ENCODE measurements around the gene KRTAP12-3. TPM values are rescaled to one million over a fixed set of nuclear protein-coding genes. Genes with fewer than 3 reads are reported as not detected.

KRTAP12-3 gene
- polyA plus RNA-seq, 2 of the 4 experiments (the other 2 are of a cell fraction): not detected

- 50% methylated on average over 2 of the region's 8 CpGs for WGBS (ENCODE audit: missing lambda C conversion rate)
- no peaks in the 10 kb centered on the region for H3K4me1 ChIP-seq
- H3K4me2 ChIP-seq: no peak within 1 kb of the TSS
- DNase-seq (ENCODE audit: low read depth in 1 of 2, low spot score in 1 of 2) (no peak), FAIRE-seq (no peak), ATAC-seq (no peak)
- ChIA-PET CTCF (no interaction called here), POLR2A (no interaction called here)
- peaks cover 5% of the 10 kb centered on the region; the same call in 1 of the 3 replicates for H3K9me3 ChIP-seq
- TF ChIP-seq POLR2AphosphoS2 (conservative IDR thresholded peaks at IDR 0.05; ENCODE audit: low read length) (no peak), RNF2 (IDR thresholded peaks at IDR 0.05; ENCODE audit: borderline replicate concordance, low read depth) (no peak), TFCP2L1 (CRISPR knock-in tag; IDR thresholded peaks at IDR 0.05) (no peak), MAFK (IDR thresholded peaks at IDR 0.05; ENCODE audit: partially characterized antibody) (no peak), ELK1 (IDR thresholded peaks at IDR 0.05; ENCODE audit: low read depth, low read length) (no peak), TP53 (CRISPR knock-in tag; IDR thresholded peaks at IDR 0.05) (no peak), MAZ (IDR thresholded peaks at IDR 0.05; ENCODE audit: borderline replicate concordance, low read depth, low read length) (no peak)
- TF ChIP-seq, protein P1, sequence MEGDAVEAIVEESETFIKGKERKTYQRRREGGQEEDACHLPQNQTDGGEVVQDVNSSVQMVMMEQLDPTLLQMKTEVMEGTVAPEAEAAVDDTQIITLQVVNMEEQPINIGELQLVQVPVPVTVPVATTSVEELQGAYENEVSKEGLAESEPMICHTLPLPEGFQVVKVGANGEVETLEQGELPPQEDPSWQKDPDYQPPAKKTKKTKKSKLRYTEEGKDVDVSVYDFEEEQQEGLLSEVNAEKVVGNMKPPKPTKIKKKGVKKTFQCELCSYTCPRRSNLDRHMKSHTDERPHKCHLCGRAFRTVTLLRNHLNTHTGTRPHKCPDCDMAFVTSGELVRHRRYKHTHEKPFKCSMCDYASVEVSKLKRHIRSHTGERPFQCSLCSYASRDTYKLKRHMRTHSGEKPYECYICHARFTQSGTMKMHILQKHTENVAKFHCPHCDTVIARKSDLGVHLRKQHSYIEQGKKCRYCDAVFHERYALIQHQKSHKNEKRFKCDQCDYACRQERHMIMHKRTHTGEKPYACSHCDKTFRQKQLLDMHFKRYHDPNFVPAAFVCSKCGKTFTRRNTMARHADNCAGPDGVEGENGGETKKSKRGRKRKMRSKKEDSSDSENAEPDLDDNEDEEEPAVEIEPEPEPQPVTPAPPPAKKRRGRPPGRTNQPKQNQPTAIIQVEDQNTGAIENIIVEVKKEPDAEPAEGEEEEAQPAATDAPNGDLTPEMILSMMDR (IDR thresholded peaks at IDR 0.05): no peak
- no peak within 1 kb of the TSS for H3K4me3 ChIP-seq
- H3K27ac ChIP-seq: no peak within 1 kb of the TSS
These were observed 45.7 kb upstream of the KRTAP12-3 start, which contains the start of gene KRTAP10-8 for GRCh38 chr21:44612029-44612486. Gene KRTAP10-8, plus strand, starts transcription at chr21:44612079. Its CDS starts 22 bp downstream, at chr21:44612101.

GRCh38 chr21:44612669-44613229 lies 45.0 kb upstream of the KRTAP12-3 start:
- Histone ChIP-seq H3K4me3 (no peak overlapping the region), H3K4me1 (no peaks in the 10 kb centered on the region), H3K9me3 (peaks cover 5% of the 10 kb centered on the region; the same call in 1 of the 3 replicates), H3K27ac (no peak overlapping the region), H3K4me2 (no peak overlapping the region)
- DNase-seq (ENCODE audit: low read depth in 1 of 2, low spot score in 1 of 2) (no peak), ATAC-seq (no peak), FAIRE-seq (no peak)
- ChIA-PET POLR2A (no interaction called here), CTCF (no interaction called here)
- TF ChIP-seq MAX (IDR thresholded peaks at IDR 0.05) (no peak), BHLHE40 (IDR thresholded peaks at IDR 0.05; ENCODE audit: low read depth, low read length) (no peak), CHD2 (IDR thresholded peaks at IDR 0.05; ENCODE audit: low read length, partially characterized antibody) (no peak), TP53 (CRISPR knock-in tag; IDR thresholded peaks at IDR 0.05) (no peak), HOXB5 (CRISPR knock-in tag; IDR thresholded peaks at IDR 0.05) (no peak), MYC (IDR thresholded peaks at IDR 0.05; ENCODE audit: borderline replicate concordance, low read length) (no peak), SREBF2 (IDR thresholded peaks at IDR 0.05) (no peak), CBX2 (IDR thresholded peaks at IDR 0.05; ENCODE audit: borderline replicate concordance, low read depth) (no peak), HDAC2 (IDR thresholded peaks at IDR 0.05) (no peak), POLR2A (IDR thresholded peaks at IDR 0.05; ENCODE audit: low read length) (no peak)
- WGBS (ENCODE audit: missing lambda C conversion rate): 24% methylated on average over 5 of the region's 13 CpGs

- no peak for ATAC-seq
- Histone ChIP-seq H3K4me3 (no peak overlapping the region), H3K27ac (no peak overlapping the region), H3K4me1 (no peaks in the 10 kb centered on the region), H3K9me3 (peaks cover 5% of the 10 kb centered on the region; the same call in 1 of the 3 replicates), H3K4me2 (no peak overlapping the region)
- no peak for FAIRE-seq
- CTCF ChIA-PET: no interaction called here
- POLR2A ChIA-PET: no interaction called here
- WGBS (ENCODE audit: missing lambda C conversion rate): 65% methylated on average over 17 of the region's 26 CpGs
- DNase-seq (ENCODE audit: low read depth in 1 of 2, low spot score in 1 of 2): no peak
- TF ChIP-seq KDM1A (IDR thresholded peaks at IDR 0.05; ENCODE audit: low read depth): no peak
- TF ChIP-seq NFE2L2 (conservative IDR thresholded peaks at IDR 0.05; ENCODE audit: low read length): no peak
- no peak for TF ChIP-seq NPAS2 (CRISPR knock-in tag; IDR thresholded peaks at IDR 0.05; ENCODE audit: borderline replicate concordance)
- no peak for TF ChIP-seq TFCP2L1 (CRISPR knock-in tag; IDR thresholded peaks at IDR 0.05)
- no peak for TF ChIP-seq POLR2A (IDR thresholded peaks at IDR 0.05; ENCODE audit: low read length)
- no peak for TF ChIP-seq FOSB (CRISPR knock-in tag; IDR thresholded peaks at IDR 0.05)
- TF ChIP-seq HEYL (CRISPR knock-in tag; IDR thresholded peaks at IDR 0.05): no peak
- no peak for TF ChIP-seq CHD4 (IDR thresholded peaks at IDR 0.05; ENCODE audit: borderline replicate concordance)
- TF ChIP-seq EHMT2 (IDR thresholded peaks at IDR 0.05; ENCODE audit: low read depth): no peak
- TF ChIP-seq CBX8 (IDR thresholded peaks at IDR 0.05): no peak
- TF ChIP-seq, protein P1 (IDR thresholded peaks at IDR 0.05): no peak
- TF ChIP-seq, protein P2, sequence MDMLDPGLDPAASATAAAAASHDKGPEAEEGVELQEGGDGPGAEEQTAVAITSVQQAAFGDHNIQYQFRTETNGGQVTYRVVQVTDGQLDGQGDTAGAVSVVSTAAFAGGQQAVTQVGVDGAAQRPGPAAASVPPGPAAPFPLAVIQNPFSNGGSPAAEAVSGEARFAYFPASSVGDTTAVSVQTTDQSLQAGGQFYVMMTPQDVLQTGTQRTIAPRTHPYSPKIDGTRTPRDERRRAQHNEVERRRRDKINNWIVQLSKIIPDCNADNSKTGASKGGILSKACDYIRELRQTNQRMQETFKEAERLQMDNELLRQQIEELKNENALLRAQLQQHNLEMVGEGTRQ (IDR thresholded peaks at IDR 0.05): no peak
- no peak for TF ChIP-seq MAZ (IDR thresholded peaks at IDR 0.05; ENCODE audit: borderline replicate concordance, low read depth, low read length)
- TF ChIP-seq FOSL2 (IDR thresholded peaks at IDR 0.05): no peak
- TF ChIP-seq FOSL2 (CRISPR knock-in tag; IDR thresholded peaks at IDR 0.05): no peak
These were observed 44.2 kb upstream of the KRTAP12-3 start for GRCh38 chr21:44613386-44614155.

Measured in A549 (cell line).